Measurements from ENCODE around the gene EPB41L5.
"Not testable (repeated sequence)": the region's sequence is repeated elsewhere in the genome, so short reads cannot be mapped to it uniquely, and the experiment has no call there.

The EPB41L5 gene

GRCh38 chr2:120029672-120030640, 17.1 kb downstream of the EPB41L5 start:
- no peak for DNase-seq (ENCODE audit: low read depth)

- no peak for DNase-seq (ENCODE audit: low read depth)
Measured at GRCh38 chr2:120032297-120032696, 19.4 kb downstream of the EPB41L5 start.

- DNase-seq (ENCODE audit: low read depth): no peak
Measured at GRCh38 chr2:120034027-120034426, 21.1 kb downstream of the EPB41L5 start.

- no peak for DNase-seq (ENCODE audit: low read depth)
Measured at GRCh38 chr2:120034621-120035020, 21.7 kb downstream of the EPB41L5 start.

GRCh38 chr2:120036145-120036544, 23.3 kb downstream of the EPB41L5 start:
- no peak for DNase-seq (ENCODE audit: low read depth)

GRCh38 chr2:120037995-120038541, 25.2 kb downstream of the EPB41L5 start:
- no peak for DNase-seq (ENCODE audit: low read depth)

GRCh38 chr2:120042359-120042758, 29.5 kb downstream of the EPB41L5 start:
- DNase-seq (ENCODE audit: low read depth): no peak

GRCh38 chr2:120044336-120044735, 31.5 kb downstream of the EPB41L5 start:
- DNase-seq (ENCODE audit: low read depth): no peak

- DNase-seq (ENCODE audit: low read depth): not testable (repeated sequence)
Measured at GRCh38 chr2:120045775-120046174, 32.9 kb downstream of the EPB41L5 start.

GRCh38 chr2:120046252-120046651, 33.4 kb downstream of the EPB41L5 start:
- DNase-seq (ENCODE audit: low read depth): not testable (repeated sequence)

GRCh38 chr2:120052597-120052996, 39.7 kb downstream of the EPB41L5 start:
- DNase-seq (ENCODE audit: low read depth): no peak

- peak; percentile 3 for DNase-seq (ENCODE audit: low read depth)
Measured at GRCh38 chr2:120053891-120054290, 41.0 kb downstream of the EPB41L5 start.

- DNase-seq (ENCODE audit: low read depth): no peak
Measured at GRCh38 chr2:120059483-120059882, 46.6 kb downstream of the EPB41L5 start.

- DNase-seq (ENCODE audit: low read depth): no peak
Measured at GRCh38 chr2:120060088-120060623, 47.3 kb downstream of the EPB41L5 start.

GRCh38 chr2:120064664-120065063, 51.8 kb downstream of the EPB41L5 start:
- no peak for DNase-seq (ENCODE audit: low read depth)

- DNase-seq (ENCODE audit: low read depth): peak; percentile 27
Measured at GRCh38 chr2:120066800-120067547, 54.1 kb downstream of the EPB41L5 start.

GRCh38 chr2:120068040-120068658, 55.3 kb downstream of the EPB41L5 start:
- not testable (repeated sequence) for DNase-seq (ENCODE audit: low read depth)

- no peak for DNase-seq (ENCODE audit: low read depth)
Measured at GRCh38 chr2:120075545-120075944, 62.7 kb downstream of the EPB41L5 start.

GRCh38 chr2:120077896-120078295, 65.0 kb downstream of the EPB41L5 start:
- no peak for DNase-seq (ENCODE audit: low read depth)

- no peak for DNase-seq (ENCODE audit: low read depth)
Measured at GRCh38 chr2:120079647-120080046, 66.8 kb downstream of the EPB41L5 start.

GRCh38 chr2:120091436-120091835, 78.6 kb downstream of the EPB41L5 start:
- no peak for DNase-seq (ENCODE audit: low read depth)

GRCh38 chr2:120094795-120095194, 81.9 kb downstream of the EPB41L5 start:
- no peak for DNase-seq (ENCODE audit: low read depth)

Data from fibroblast of gingiva (primary cell).